ENCODE data around the gene XPO5.
A peak's percentile ranks its signal among the peaks of the same experiment; 100 is the strongest.

Gene XPO5

GRCh38 chr6:43481075-43481474 lies 94.8 kb downstream of the XPO5 start:
- H3K4me3 ChIP-seq = no peak overlapping the region
- no peak overlapping the region for H3K27ac ChIP-seq

GRCh38 chr6:43478008-43478372 lies 97.8 kb downstream of the XPO5 start:
- peak overlapping the region in 19 of 21 experiments; percentile 26 to 94 (median 89) for H3K27ac ChIP-seq
- peak overlapping the region; percentile 50 to 74 (median 55) for H3K4me3 ChIP-seq

GRCh38 chr6:43477235-43478007 lies 98.4 kb downstream of the XPO5 start, which contains the start of gene TJAP1:
TSS of gene TJAP1 (plus strand) at chr6:43477570. CDS start at chr6:43499002, 21,432 bp downstream.
- peak within 1 kb of the TSS; percentile 50 to 74 (median 55) for H3K4me3 ChIP-seq
- peak within 1 kb of the TSS in 20 of 21 experiments; percentile 26 to 94 (median 88) for H3K27ac ChIP-seq

DNA sequence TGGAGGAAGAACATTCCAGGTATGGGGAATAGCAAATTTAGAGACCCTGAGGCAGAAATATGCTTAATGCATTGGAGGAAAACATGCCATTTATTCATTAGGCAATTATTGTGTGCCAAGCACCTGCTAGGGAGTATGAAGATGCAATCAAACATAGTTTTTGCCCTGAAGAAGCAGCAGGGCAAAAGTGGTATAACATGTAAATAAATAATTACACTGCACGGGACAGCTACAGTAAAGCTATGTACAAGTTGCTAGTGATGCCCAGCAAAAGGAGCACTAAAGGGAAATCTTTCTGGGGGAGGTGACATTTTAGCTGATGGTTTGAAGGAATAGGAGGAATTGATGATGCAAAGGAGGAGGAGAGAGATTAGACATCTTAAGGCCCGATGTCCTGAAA lies 99.1 kb downstream of the XPO5 start:
- Histone ChIP-seq H3K4me3 (peak overlapping the region in 6 of 7 experiments; percentile 51 to 74 (median 56)), H3K27ac (peak overlapping the region in 10 of 21 experiments; percentile 26 to 94 (median 88))

DNA sequence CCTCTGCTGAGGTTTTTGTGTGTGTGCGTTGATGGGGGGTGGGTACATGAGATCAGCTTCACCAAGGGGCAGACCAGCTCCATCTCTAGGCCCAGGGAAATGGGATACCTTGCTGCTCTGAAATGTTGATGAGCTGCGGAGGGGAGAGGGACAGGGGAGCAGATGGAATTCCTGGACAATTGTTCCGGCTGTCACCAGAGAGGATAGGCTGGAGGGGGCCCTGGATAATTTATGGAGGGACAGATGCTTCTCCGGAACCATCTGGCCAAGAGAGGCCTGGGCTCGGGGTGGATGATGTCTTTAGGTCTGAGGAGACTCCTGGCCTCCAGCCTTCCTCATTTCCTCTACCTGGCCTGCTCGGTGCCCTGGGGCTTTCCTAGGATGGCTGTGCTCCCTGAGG lies 100.3 kb downstream of the XPO5 start:
- Histone ChIP-seq H3K4me3 (no peak overlapping the region), H3K27ac (no peak overlapping the region)

- no peak overlapping the region for H3K4me3 ChIP-seq
Measured at GRCh38 chr6:43472515-43472914, 103.3 kb downstream of the XPO5 start.

More at GRCh38 chr6:43472515-43472914, 103.3 kb downstream of the XPO5 start:
- H3K27ac ChIP-seq = no peak overlapping the region

All from skin epidermis (tissue), 12 donors.